Measurements from ENCODE around the gene NUP210L.

The NUP210L gene

DNA sequence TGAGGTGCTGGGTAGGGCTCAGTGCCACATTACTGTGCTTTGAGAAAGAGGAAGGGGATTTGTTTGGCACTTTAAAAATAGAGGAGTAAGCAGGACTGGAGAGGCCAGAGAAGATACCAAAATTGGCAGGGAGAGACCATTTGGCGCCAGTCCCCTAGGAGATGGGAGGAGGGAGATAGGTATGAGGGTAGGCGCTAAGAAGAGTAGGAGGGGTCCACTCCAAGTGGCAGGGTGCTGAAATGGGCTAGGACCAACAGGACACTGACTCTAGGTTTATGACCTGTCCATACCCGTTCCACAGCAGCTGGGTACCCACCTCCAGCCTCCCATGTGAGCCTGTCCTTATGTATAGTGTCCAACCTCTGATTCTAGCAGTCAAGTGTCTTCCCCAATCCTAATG lies 195.4 kb downstream of the NUP210L start:
- Histone ChIP-seq H3K4me3 (replicated peaks; ENCODE audit: insufficient read depth, low read length) (no peak overlapping the region), H3K27ac (replicated peaks) (no peak overlapping the region), H3K27me3 (ENCODE audit: insufficient read depth, poor library complexity, severe bottlenecking) (no peaks in the 10 kb centered on the region)
- no peak for DNase-seq (ENCODE audit: low read depth in 1 of 2, low spot score in 1 of 2)
- peak; percentile 17; the same call in 1 of the 2 replicates for TF ChIP-seq SPI1 (IDR thresholded peaks at IDR 0.05; ENCODE audit: borderline replicate concordance, low read depth)
- no peak for TF ChIP-seq GABPA (IDR thresholded peaks at IDR 0.05; ENCODE audit: low read depth)
- TF ChIP-seq, protein P1, sequence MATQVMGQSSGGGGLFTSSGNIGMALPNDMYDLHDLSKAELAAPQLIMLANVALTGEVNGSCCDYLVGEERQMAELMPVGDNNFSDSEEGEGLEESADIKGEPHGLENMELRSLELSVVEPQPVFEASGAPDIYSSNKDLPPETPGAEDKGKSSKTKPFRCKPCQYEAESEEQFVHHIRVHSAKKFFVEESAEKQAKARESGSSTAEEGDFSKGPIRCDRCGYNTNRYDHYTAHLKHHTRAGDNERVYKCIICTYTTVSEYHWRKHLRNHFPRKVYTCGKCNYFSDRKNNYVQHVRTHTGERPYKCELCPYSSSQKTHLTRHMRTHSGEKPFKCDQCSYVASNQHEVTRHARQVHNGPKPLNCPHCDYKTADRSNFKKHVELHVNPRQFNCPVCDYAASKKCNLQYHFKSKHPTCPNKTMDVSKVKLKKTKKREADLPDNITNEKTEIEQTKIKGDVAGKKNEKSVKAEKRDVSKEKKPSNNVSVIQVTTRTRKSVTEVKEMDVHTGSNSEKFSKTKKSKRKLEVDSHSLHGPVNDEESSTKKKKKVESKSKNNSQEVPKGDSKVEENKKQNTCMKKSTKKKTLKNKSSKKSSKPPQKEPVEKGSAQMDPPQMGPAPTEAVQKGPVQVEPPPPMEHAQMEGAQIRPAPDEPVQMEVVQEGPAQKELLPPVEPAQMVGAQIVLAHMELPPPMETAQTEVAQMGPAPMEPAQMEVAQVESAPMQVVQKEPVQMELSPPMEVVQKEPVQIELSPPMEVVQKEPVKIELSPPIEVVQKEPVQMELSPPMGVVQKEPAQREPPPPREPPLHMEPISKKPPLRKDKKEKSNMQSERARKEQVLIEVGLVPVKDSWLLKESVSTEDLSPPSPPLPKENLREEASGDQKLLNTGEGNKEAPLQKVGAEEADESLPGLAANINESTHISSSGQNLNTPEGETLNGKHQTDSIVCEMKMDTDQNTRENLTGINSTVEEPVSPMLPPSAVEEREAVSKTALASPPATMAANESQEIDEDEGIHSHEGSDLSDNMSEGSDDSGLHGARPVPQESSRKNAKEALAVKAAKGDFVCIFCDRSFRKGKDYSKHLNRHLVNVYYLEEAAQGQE (IDR thresholded peaks at IDR 0.05; ENCODE audit: insufficient replicate concordance, low read depth): no peak

DNA sequence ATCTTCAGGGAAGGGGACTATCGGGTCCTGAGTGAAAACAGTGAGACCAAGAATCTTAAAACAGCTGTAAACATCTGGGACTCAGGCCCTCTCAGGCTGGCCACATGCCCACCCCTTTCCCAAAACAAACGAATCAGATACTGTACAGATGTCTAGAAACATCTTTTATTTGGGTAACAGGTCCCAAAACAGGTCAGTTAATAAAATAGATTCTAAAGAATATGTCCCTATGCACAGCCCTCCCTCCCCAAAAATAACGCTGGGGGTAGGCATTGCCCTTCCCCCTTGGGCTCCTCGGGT lies 196.0 kb downstream of the NUP210L start:
- Histone ChIP-seq H3K27me3 (ENCODE audit: insufficient read depth, poor library complexity, severe bottlenecking) (no peaks in the 10 kb centered on the region), H3K27ac (replicated peaks) (no peak overlapping the region), H3K4me3 (replicated peaks; ENCODE audit: insufficient read depth, low read length) (no peak overlapping the region)
- TF ChIP-seq POLR2AphosphoS5 (IDR thresholded peaks at IDR 0.05; ENCODE audit: low read depth) (no peak), SPI1 (IDR thresholded peaks at IDR 0.05; ENCODE audit: borderline replicate concordance, low read depth) (no peak)
- no peak for DNase-seq (ENCODE audit: low read depth in 1 of 2, low spot score in 1 of 2)

DNA sequence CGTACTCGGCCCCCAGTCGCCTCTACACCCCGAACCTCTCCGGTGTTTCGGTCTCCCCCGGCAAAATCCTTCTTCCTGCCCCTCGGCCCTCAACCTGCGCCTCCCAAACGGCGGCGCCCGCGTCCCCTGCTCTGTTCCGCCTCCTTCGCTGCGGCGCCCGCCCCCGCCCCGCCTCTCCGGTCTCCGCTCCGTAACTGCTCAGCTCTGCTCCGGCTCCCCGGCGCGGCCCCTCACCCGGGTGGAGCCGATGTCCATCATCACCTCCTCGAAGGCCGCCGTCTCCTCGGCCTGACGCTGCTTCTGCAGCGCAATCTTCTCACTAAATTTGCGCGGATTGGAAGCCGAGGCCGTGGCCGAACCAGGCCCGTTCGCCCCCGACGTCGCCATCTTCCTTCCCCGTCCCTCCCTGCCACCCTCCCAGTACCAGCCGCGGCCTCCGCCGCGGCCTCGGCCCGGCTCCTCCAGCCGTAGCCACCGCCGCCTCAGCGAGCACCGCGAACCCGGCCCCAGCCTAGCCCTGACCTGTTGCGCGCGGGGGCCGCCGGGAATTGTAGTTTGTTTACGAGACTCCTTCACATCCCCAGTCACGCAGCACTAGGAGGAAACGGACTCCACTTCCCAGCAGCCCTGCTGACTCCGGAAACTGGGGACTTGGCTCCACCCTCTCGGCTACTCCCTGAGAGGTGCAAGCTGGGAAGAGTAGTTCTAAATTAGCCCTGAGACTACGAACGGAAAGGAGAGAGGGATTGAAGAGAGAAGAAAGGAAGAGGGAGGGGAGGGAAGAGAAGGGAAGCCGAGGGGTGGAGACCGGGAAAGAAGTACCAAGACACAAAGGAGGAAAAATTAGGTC lies 196.5 kb downstream of the NUP210L start, which contains the start of gene CRTC2:
Gene CRTC2 (minus strand): TSS at position 502 of the 850 bp plus-strand sequence. CDS start 115 bp downstream, at position 387.
- peak; percentile 98 to 99 for DNase-seq (ENCODE audit: low read depth in 1 of 2, low spot score in 1 of 2)
- peak within 1 kb of the TSS; percentile 96 for H3K4me3 ChIP-seq (replicated peaks; ENCODE audit: insufficient read depth, low read length)
- H3K27ac ChIP-seq (replicated peaks): peak within 1 kb of the TSS; percentile 88
- TF ChIP-seq POLR2AphosphoS5 (IDR thresholded peaks at IDR 0.05; ENCODE audit: low read depth) (peak; percentile 50; the same call in 1 of the 2 replicates), GABPA (IDR thresholded peaks at IDR 0.05; ENCODE audit: low read depth) (peak; percentile 88), SPI1 (IDR thresholded peaks at IDR 0.05; ENCODE audit: borderline replicate concordance, low read depth) (peak; percentile 45; the same call in 1 of the 2 replicates)
- TF ChIP-seq, protein P1 (IDR thresholded peaks at IDR 0.05; ENCODE audit: insufficient replicate concordance, low read depth): no peak
- TF ChIP-seq, protein P2, sequence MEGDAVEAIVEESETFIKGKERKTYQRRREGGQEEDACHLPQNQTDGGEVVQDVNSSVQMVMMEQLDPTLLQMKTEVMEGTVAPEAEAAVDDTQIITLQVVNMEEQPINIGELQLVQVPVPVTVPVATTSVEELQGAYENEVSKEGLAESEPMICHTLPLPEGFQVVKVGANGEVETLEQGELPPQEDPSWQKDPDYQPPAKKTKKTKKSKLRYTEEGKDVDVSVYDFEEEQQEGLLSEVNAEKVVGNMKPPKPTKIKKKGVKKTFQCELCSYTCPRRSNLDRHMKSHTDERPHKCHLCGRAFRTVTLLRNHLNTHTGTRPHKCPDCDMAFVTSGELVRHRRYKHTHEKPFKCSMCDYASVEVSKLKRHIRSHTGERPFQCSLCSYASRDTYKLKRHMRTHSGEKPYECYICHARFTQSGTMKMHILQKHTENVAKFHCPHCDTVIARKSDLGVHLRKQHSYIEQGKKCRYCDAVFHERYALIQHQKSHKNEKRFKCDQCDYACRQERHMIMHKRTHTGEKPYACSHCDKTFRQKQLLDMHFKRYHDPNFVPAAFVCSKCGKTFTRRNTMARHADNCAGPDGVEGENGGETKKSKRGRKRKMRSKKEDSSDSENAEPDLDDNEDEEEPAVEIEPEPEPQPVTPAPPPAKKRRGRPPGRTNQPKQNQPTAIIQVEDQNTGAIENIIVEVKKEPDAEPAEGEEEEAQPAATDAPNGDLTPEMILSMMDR (IDR thresholded peaks at IDR 0.05; ENCODE audit: insufficient read depth, low read length): no peak
- H3K27me3 ChIP-seq (ENCODE audit: insufficient read depth, poor library complexity, severe bottlenecking): no peaks in the 10 kb centered on the region

DNA sequence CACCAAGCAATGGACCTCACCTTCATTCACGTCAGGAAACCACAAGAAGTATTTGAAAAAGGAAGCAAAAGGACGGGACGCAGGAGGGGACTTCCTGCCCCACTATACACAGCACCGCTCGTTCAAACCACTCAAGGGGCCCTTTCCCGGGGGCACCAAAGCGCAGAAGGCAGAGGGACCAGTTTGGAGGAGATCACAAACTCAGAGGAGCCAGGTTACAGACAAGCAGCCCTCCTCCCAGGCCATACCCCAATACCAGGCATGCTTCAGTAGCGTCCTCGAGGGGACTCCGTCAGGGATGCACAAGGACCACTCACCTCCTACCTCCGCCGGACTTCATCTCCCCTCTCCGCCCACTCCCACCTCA lies 197.1 kb downstream of the NUP210L start:
- peak in 1 of 2 experiments; percentile 42 for DNase-seq (ENCODE audit: low read depth in 1 of 2, low spot score in 1 of 2)
- no peak; the same call in 1 of the 2 replicates for TF ChIP-seq GABPA (IDR thresholded peaks at IDR 0.05; ENCODE audit: low read depth)
- TF ChIP-seq, protein P2 (IDR thresholded peaks at IDR 0.05; ENCODE audit: insufficient read depth, low read length): no peak
- TF ChIP-seq, protein P1 (IDR thresholded peaks at IDR 0.05; ENCODE audit: insufficient replicate concordance, low read depth): no peak
- TF ChIP-seq SPI1 (IDR thresholded peaks at IDR 0.05; ENCODE audit: borderline replicate concordance, low read depth): no peak
- TF ChIP-seq POLR2AphosphoS5 (IDR thresholded peaks at IDR 0.05; ENCODE audit: low read depth): no peak
- peak overlapping the region; percentile 88 for H3K27ac ChIP-seq (replicated peaks)

More for the DNA sequence above, 197.1 kb downstream of the NUP210L start:
- Histone ChIP-seq H3K4me3 (replicated peaks; ENCODE audit: insufficient read depth, low read length) (peak overlapping the region; percentile 96), H3K27me3 (ENCODE audit: insufficient read depth, poor library complexity, severe bottlenecking) (no peaks in the 10 kb centered on the region)
